ENCODE measurements around the gene ADARB1.

- TF ChIP-seq, protein P1, sequence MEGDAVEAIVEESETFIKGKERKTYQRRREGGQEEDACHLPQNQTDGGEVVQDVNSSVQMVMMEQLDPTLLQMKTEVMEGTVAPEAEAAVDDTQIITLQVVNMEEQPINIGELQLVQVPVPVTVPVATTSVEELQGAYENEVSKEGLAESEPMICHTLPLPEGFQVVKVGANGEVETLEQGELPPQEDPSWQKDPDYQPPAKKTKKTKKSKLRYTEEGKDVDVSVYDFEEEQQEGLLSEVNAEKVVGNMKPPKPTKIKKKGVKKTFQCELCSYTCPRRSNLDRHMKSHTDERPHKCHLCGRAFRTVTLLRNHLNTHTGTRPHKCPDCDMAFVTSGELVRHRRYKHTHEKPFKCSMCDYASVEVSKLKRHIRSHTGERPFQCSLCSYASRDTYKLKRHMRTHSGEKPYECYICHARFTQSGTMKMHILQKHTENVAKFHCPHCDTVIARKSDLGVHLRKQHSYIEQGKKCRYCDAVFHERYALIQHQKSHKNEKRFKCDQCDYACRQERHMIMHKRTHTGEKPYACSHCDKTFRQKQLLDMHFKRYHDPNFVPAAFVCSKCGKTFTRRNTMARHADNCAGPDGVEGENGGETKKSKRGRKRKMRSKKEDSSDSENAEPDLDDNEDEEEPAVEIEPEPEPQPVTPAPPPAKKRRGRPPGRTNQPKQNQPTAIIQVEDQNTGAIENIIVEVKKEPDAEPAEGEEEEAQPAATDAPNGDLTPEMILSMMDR (optimal IDR thresholded peaks at IDR 0.05 in 1 of 3, IDR thresholded peaks at IDR 0.05 in 1 of 3, conservative IDR thresholded peaks at IDR 0.05 in 1 of 3; ENCODE audit: extremely low read depth in 1 of 3, insufficient read depth in 2 of 3, low read length in 3 of 3) = no peak
- no peak for TF ChIP-seq EZH2 (IDR thresholded peaks at IDR 0.05; ENCODE audit: low read length)
Observed at GRCh38 chr21:45177039-45177438, 102.7 kb downstream of the ADARB1 start.
